ENCODE measurements around the gene SEPTIN3. TPM values are rescaled to one million over a fixed set of nuclear protein-coding genes. Genes with fewer than 3 reads are reported as not detected.

SEPTIN3 gene
- total and polyA plus RNA-seq, 9 of the 15 experiments (the other 6 are each of a cell fraction or from before 2014, with no cell fraction given): 0.06 TPM; not detected in 8

DNA sequence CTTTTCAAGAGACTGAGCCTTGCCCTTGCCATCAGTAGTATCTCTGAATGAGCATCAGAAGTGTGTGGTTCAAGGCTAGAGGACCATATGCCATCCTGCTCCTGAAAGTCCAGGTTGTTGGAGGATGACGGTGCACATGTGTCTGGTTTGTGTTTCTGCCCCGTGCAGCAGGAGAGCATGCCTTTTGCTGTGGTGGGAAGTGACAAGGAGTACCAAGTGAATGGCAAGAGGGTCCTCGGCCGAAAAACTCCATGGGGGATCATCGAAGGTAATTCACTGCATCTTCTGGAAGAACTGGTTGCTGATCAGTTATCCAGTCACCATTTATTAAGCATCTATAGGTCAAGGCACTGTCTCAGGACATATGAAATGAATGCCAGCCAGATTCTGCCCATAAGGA is 23.3 kb downstream of the SEPTIN3 start (continued):
- no peak for TF ChIP-seq PTBP1 (IDR thresholded peaks at IDR 0.05; ENCODE audit: low read depth, low read length)
- no peak for TF ChIP-seq MLLT1 (IDR thresholded peaks at IDR 0.05)
- no peak for TF ChIP-seq ZNF224 (CRISPR knock-in tag; IDR thresholded peaks at IDR 0.05)
- TF ChIP-seq RBM39 (optimal IDR thresholded peaks at IDR 0.05; ENCODE audit: low read depth, low read length): no peak
- no peak for TF ChIP-seq HMG20A (CRISPR knock-in tag; conservative IDR thresholded peaks at IDR 0.05)
- TF ChIP-seq, protein P1, sequence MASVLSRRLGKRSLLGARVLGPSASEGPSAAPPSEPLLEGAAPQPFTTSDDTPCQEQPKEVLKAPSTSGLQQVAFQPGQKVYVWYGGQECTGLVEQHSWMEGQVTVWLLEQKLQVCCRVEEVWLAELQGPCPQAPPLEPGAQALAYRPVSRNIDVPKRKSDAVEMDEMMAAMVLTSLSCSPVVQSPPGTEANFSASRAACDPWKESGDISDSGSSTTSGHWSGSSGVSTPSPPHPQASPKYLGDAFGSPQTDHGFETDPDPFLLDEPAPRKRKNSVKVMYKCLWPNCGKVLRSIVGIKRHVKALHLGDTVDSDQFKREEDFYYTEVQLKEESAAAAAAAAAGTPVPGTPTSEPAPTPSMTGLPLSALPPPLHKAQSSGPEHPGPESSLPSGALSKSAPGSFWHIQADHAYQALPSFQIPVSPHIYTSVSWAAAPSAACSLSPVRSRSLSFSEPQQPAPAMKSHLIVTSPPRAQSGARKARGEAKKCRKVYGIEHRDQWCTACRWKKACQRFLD (CRISPR knock-in tag; IDR thresholded peaks at IDR 0.05): no peak
- no peak for TF ChIP-seq ZNF143 (CRISPR knock-in tag; IDR thresholded peaks at IDR 0.05)
- TF ChIP-seq, protein P2, sequence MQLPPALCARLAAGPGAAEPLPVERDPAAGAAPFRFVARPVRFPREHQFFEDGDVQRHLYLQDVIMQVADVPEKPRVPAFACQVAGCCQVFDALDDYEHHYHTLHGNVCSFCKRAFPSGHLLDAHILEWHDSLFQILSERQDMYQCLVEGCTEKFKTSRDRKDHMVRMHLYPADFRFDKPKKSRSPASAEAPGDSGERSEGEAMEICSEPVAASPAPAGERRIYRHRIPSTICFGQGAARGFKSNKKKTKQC (CRISPR knock-in tag; IDR thresholded peaks at IDR 0.05): no peak

GRCh38 chr22:41995211-41995610 is 26.0 kb downstream of the SEPTIN3 start:
- Histone ChIP-seq H3K27ac (ENCODE audit: extremely low read depth, low read depth, low read length) (no peak overlapping the region), H3K36me3 (ENCODE audit: control insufficient read depth, insufficient read depth, low read length) (no peaks in the 10 kb centered on the region), H3K4me2 (ENCODE audit: insufficient read depth, low read length) (no peak overlapping the region), H4K20me1 (replicated peaks; ENCODE audit: control insufficient read depth, insufficient read depth, low read length) (no peaks in the 10 kb centered on the region), H3K9me1 (ENCODE audit: control insufficient read depth, insufficient read depth, low read length) (no peaks in the 10 kb centered on the region), H3K79me2 (ENCODE audit: control insufficient read depth, insufficient read depth, low read length) (no peaks in the 10 kb centered on the region), H3K9ac (ENCODE audit: insufficient read depth in 1 of 2, low read depth in 2 of 2, low read length in 2 of 2) (no peak overlapping the region), H2AFZ (ENCODE audit: low read depth, low read length) (no peak overlapping the region), H3K9me3 (replicated peaks; ENCODE audit: control insufficient read depth, insufficient read depth, low read depth, low read length) (no peaks in the 10 kb centered on the region), H3K4me3 (no peak overlapping the region), H3K4me1 (replicated peaks in 1 of 2; ENCODE audit: control insufficient read depth in 2 of 2, insufficient read depth in 2 of 2, low read length in 2 of 2) (peaks cover 0 to 6% of the 10 kb centered on the region in 2 experiments; a peak in 1 of 5 replicates), H3K27me3 (ENCODE audit: control insufficient read depth in 2 of 2, insufficient read depth in 2 of 2, low read length in 2 of 2) (peaks cover 11 to 47% of the 10 kb centered on the region in 2 experiments; a peak in 4 of 5 replicates)
- in situ Hi-C loops (cut with MboI): no loop called here
- CTCF ChIA-PET (ENCODE audit: low intra/inter-chr PET ratio): no interaction called here
- ATAC-seq: no peak
- POLR2A ChIA-PET: interaction anchor here (0.6 kb wide), 1 partner anchor 36 kb away, joined by 3 read pairs; no protein-coding TSS in a partner anchor
- DNase-seq (ENCODE audit: extremely low read depth in 1 of 4, low spot score in 3 of 4): no peak
- BruUV-seq (replicated peaks): no TSS peak
- FAIRE-seq: no peak
- intact Hi-C loops (cut with micrococcal nuclease): no loop called here
- WGBS (ENCODE audit: insufficient coverage, low coverage, missing lambda C conversion rate): 0% methylated on average over 2 of the region's 3 CpGs
- TF ChIP-seq ZNF707 (CRISPR knock-in tag; conservative IDR thresholded peaks at IDR 0.05) (no peak), PTRF (tag; IDR thresholded peaks at IDR 0.05) (no peak), GATAD2B (IDR thresholded peaks at IDR 0.05; ENCODE audit: borderline replicate concordance) (no peak), JUNB (CRISPR knock-in tag; conservative IDR thresholded peaks at IDR 0.05) (no peak), JUN (IDR thresholded peaks at IDR 0.05; ENCODE audit: borderline replicate concordance, low read depth, low read length) (no peak), JUN (CRISPR knock-in tag; IDR thresholded peaks at IDR 0.05; ENCODE audit: borderline replicate concordance) (no peak), ZNF830 (CRISPR knock-in tag; IDR thresholded peaks at IDR 0.05) (no peak), MLX (CRISPR knock-in tag; conservative IDR thresholded peaks at IDR 0.05) (no peak), POLR2AphosphoS2 (IDR thresholded peaks at IDR 0.05; ENCODE audit: low read length) (no peak), ZNF253 (CRISPR knock-in tag; conservative IDR thresholded peaks at IDR 0.05) (no peak), ZZZ3 (IDR thresholded peaks at IDR 0.05) (no peak), TEAD2 (tag; IDR thresholded peaks at IDR 0.05) (no peak)
